Fibroblast of skin of left quadriceps (primary cell): Measurements from ENCODE around the gene TNFRSF1A.
"Not testable (repeated sequence)": the region's sequence is repeated elsewhere in the genome, so short reads cannot be mapped to it uniquely, and the experiment has no call there.

Experiments used
- DNase-seq, 2 experiments: peaks; one replicate each; pipeline ENCODE4 v3.0.0-alpha.2; 2013; ENCODE audit warnings: low read depth in 2 of 2

The TNFRSF1A gene

DNA sequence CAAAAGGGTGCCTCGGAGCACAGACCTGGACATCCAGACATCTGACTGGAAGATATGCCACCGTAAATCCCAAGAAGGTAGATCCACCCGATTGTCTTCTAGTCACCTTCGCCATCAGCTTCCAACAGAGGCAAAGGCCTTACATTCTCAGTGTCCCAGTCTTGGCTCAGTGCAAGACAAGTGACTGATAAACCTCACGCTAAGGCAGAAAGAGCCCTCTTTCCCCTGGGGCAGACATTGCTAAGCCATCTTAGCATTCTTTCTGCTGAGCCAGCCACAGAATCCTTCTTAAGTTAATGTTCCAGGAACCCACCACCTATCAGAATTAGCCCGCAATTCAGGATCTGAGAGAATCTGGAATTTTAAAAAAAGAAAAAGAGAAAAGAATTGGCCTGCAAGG is 35.7 kb downstream of the TNFRSF1A start:
- no peak for DNase-seq

GRCh38 chr12:6303071-6303470 is 38.8 kb downstream of the TNFRSF1A start:
- no peak for DNase-seq

DNA sequence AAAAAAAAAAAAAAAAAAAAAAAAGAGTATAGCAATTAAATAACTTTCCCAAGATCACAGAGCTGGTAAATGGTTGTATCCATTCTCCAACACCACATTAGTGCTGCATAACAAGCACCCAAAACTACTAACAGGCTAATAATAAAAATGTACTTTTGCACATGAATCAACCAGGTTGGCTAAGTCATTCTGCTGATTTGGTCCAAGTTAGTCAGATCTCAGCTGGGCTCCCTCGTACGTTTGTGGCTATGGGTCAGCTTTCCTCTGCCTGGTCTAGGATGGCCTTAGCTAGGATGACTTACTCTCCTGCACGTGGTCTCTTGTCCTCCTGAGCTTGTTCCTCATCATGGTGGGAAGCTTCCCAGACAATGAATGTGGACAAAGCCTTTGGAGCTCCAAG is 39.3 kb downstream of the TNFRSF1A start:
- no peak for DNase-seq

- DNase-seq, result no peak
These were observed 40.2 kb downstream of the TNFRSF1A start for GRCh38 chr12:6301721-6302120.

DNA sequence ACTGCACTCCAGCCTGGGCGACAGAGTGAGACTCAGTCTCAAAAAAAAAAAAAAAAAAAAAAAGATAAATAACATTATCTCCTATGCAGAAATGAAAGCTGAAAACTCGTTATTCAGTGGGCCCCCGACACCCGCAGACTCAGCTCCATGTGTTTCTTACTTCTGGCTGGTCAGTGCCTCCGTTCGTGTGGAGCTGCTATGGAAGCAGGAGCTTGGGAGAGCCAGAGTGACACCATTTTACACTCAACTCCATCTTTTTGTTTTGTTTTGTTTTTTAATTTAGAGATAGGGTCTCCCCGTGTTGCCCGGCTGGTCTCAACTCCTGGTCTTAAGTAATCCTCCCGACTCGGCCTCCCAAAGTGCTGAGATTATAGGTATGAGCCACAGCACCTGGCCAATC is 44.7 kb downstream of the TNFRSF1A start:
- no peak for DNase-seq

- peak; percentile 26 to 38 for DNase-seq
These were observed 46.6 kb downstream of the TNFRSF1A start for GRCh38 chr12:6295094-6295811.

DNA sequence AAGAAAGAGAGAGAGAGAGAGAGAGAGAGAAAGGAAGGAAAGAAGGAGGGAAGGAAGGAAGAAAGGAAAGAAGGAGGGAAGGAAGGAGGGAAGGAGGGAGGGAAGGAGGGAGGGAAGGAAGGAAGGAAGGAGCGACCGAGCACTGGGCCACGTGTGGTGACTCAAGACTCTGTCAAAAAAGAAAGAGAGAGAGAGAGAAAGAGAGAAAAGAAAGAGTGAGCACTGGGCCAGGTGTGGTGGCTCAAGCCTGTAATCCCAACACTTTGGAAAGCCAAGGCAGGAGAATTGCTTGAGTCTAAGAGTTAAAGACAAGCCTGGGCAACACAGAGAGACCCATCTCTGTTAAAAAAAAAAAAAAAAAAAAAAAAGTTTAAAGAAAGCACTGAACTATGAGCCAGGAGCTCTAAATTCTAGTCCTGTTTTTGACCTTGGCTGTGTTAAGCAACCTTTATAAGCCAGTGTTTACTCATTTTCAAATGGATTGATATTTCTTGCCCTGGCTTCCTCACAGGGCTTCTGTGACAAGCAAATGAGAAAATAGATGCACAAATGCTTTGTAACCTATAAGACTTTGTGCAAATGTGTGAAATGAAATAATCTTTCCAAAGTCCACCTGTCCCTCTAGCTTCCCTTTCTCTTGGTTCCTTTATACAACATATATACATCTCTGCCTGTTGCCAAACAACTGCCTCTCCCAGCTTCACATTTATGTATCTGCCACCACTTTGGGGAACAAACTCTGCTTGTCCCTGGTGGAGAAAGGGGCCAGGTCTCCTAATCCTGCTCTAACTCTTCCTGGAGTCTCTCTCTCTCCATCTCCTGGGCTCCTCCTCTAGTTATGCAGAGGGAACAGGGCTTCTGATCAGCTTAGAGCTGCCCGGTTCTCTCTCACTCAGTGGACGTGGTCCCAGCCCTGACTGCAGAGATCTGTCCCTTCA is 47.5 kb downstream of the TNFRSF1A start:
- DNase-seq, result no peak

DNA sequence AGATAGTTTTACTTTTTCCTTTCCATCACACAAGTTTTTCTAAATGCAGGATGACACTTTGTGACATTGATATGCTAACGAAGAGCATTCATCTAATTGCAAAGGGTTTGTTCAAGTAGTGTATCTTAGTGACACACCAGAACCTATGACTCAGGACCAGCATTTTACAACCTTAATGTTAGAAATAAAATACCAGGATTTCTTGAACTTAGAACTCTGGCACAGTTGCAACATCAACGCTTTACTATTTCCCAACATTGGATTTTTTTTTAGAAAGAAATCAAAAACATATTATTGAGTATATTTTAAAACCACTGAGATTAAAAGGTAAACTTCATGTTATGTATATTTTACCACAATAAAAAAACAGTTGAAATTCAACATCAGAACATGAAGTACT is 49.3 kb downstream of the TNFRSF1A start:
- peak; percentile 55 to 58 for DNase-seq

- DNase-seq, result not testable (repeated sequence)
These were observed 52.0 kb downstream of the TNFRSF1A start for GRCh38 chr12:6289906-6290305.

GRCh38 chr12:6289081-6289480 is 52.8 kb downstream of the TNFRSF1A start:
- DNase-seq, result not testable (repeated sequence)

GRCh38 chr12:6288235-6288634 is 53.6 kb downstream of the TNFRSF1A start:
- DNase-seq, result peak; percentile 65

- peak in 1 of 2 experiments; percentile 28 for DNase-seq
These were observed 56.2 kb downstream of the TNFRSF1A start for GRCh38 chr12:6285532-6286306.

DNA sequence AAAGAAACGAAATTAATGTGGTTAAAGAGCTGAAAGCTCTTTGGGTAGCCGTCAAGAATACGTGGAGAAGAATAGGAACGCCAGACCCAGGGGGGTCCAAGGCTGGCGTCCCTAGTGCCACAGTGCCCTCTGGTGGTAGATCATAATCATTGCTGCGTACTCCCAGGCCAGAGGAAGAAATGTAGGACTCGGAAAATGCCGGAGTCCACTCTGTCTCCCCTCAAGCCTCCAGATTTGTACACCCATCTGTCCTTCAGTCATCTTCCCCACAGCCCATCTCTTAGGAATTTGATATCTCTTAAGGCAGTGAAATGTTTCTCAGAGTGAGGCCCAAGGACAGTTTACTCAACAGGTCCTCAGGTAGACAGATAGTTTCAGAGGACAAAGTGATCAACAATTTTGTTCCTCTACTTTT is 56.8 kb downstream of the TNFRSF1A start:
- peak; percentile 46 to 48 for DNase-seq

DNA sequence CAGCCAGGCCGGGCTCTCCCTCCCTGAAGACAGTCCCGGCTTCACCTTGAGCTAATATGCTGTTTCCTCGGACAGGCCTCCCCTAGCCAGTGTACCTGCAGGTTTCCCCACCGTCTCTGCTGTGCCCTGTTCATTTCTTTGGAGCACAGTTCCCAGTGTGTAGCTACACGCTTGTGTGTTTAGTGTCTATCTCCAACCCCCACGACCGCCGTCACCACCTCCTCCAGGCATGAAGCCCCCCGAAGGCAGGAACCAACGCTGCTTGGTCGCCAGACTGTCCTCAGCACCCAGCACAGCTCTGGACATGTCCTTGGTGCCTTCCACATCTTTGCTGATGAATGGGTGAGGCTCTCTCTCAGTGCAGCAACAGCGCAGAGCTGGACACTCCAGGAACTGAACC is 57.6 kb downstream of the TNFRSF1A start:
- DNase-seq, result no peak

GRCh38 chr12:6282453-6282840 is 59.4 kb downstream of the TNFRSF1A start:
- DNase-seq, result no peak

DNA sequence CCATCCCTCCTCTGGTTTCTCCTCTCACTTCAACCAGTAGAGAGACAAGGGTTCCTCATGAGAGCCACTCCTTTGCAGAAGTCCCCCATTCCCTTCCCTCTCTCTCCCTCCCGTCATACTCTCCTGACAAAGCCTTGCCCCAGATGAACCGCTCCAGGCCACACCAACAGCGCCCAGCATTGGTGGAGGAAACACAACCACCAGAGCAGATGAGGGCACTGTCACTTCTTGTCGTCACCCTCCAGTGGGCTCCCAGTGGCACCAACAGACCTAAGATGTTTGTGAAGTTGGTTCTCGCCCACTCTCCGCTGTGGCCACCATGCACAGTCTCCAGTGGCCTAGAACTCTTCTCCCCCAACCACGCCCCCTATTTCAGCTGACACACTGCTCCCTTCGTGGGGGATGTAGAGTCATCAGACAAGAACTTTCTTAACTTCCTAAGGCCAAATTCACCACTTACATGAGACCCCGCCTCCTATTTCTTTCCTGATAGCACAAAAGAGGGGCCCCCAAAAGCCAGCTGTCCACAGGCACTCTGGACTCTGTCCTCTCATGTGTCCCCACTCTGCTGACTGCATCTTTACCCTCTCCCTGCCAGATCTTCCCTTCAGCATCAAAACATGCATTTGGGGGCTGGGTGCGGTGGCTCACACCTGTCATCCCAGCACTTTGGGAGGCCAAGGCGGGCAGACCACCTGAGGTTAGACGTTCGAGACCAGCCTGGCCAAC is 60.6 kb downstream of the TNFRSF1A start:
- no peak for DNase-seq

- no peak for DNase-seq
These were observed 61.2 kb downstream of the TNFRSF1A start for GRCh38 chr12:6280672-6281071.

DNA sequence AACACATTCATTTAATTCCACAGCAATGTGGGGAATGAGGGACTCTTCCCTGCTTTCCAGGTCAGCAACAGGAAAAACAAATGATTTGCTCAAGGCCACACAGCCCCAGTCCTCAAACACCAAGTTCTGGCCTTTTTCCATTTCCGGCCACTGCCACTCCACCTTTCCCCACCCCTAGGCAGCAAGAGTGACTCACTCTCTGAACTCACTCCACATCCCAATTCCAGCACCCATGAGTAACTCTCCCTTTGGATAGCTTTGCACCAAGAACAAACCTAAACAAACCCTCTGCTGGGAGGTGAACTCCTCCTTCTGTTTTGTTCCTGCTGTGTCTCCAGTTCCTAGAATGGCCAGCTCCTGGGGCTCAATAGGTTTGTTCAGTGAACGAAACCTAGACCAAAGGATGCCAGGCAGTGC is 61.8 kb downstream of the TNFRSF1A start:
- peak; percentile 78 to 80 for DNase-seq

DNA sequence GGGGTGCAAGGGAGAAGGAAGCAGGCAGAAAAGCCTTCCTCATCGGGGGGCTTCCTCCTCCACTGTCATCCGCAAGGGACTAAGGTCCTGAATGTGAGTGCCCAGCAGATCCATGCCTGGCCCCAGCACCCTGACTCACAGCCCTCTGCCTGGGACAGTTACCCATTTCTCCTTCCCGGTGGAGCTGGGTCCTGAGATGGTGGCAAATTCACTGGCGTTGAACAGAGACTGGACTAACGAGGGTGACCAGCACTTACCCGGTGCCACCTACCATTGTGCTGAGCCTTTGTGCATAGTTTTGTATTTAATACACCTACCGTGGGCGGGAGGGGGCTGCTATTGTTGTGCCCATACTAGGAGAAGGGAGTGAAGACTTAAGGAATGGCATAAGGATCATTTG is 62.2 kb downstream of the TNFRSF1A start:
- no peak for DNase-seq

DNA sequence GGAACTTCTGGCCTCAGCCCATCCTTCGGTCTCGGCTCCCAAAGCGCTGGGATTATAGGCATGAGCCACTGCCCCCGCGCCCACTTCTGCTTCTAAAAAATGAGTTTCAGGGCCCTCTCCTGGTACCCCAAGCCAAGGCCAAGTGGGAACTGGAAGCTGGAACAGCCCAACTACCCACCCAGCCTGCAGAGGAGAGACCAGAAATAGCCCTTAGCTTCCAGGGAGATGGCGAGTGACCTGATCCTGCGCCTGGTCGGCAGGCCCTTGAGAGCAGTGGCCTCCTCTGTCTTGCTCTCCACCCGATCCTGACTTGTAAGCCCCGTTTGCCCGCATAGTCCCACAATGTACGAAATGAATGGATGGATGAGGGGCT is 62.6 kb downstream of the TNFRSF1A start:
- no peak for DNase-seq
